HK-2 (cell line): Measurements from ENCODE around the gene ZC3H18.

Source experiments
- DNase-seq: peaks from one replicate; pipeline ENCODE4 v3.0.0-alpha.2; 2018; ENCODE audit not compliant: unreplicated experiment

Gene ZC3H18

GRCh38 chr16:88569985-88570690 lies at the start of gene ZC3H18:
ZC3H18 (plus strand) TSS chr16:88570403; CDS start chr16:88577124, 6,721 bp downstream.
- peak; percentile 95 for DNase-seq

- no peak for DNase-seq
These were observed 48.5 kb upstream of the ZC3H18 start for GRCh38 chr16:88521674-88522073.

GRCh38 chr16:88522276-88522949 lies 47.8 kb upstream of the ZC3H18 start:
- no peak for DNase-seq

GRCh38 chr16:88523309-88524161 lies 46.7 kb upstream of the ZC3H18 start:
- DNase-seq: no peak

- DNase-seq: no peak
These were observed 45.8 kb upstream of the ZC3H18 start for GRCh38 chr16:88524274-88524972.

- DNase-seq: no peak
These were observed 45.1 kb upstream of the ZC3H18 start for GRCh38 chr16:88524973-88525662.

GRCh38 chr16:88525663-88525990 lies 44.6 kb upstream of the ZC3H18 start:
- no peak for DNase-seq

GRCh38 chr16:88526008-88526905 lies 43.9 kb upstream of the ZC3H18 start:
- DNase-seq: no peak

GRCh38 chr16:88526906-88527185 lies 43.4 kb upstream of the ZC3H18 start:
- no peak for DNase-seq

GRCh38 chr16:88527186-88527936 lies 42.8 kb upstream of the ZC3H18 start:
- peak; percentile 81 for DNase-seq

GRCh38 chr16:88527937-88528743 lies 42.1 kb upstream of the ZC3H18 start:
- DNase-seq: no peak

- no peak for DNase-seq
These were observed 41.3 kb upstream of the ZC3H18 start for GRCh38 chr16:88528902-88529318.

GRCh38 chr16:88529596-88529995 lies 40.6 kb upstream of the ZC3H18 start:
- no peak for DNase-seq

- DNase-seq: no peak
These were observed 39.9 kb upstream of the ZC3H18 start for GRCh38 chr16:88530051-88530857.

GRCh38 chr16:88530858-88531203 lies 39.4 kb upstream of the ZC3H18 start:
- DNase-seq: no peak

GRCh38 chr16:88531346-88531745 lies 38.9 kb upstream of the ZC3H18 start:
- DNase-seq: no peak

GRCh38 chr16:88531931-88532433 lies 38.2 kb upstream of the ZC3H18 start:
- no peak for DNase-seq
